ENCODE data around the gene SMCO4. TPM values are rescaled to one million over a fixed set of nuclear protein-coding genes. Genes with fewer than 3 reads are reported as not detected.

SMCO4 gene
- total RNA-seq, 2 experiments from 2014 or later = 36.1 to 44.1 TPM

GRCh38 chr11:93542811-93543229 lies 371 bp downstream of the SMCO4 start:
- Histone ChIP-seq H4K20me1 (ENCODE audit: insufficient read depth, low read length) (no peaks in the 10 kb centered on the region), H3K36me3 (ENCODE audit: insufficient read depth, low read length) (no peaks in the 10 kb centered on the region), H3K4me3 (ENCODE audit: low read depth, low read length, poor library complexity, severe bottlenecking) (peak overlapping the region; percentile 89), H3K27ac (ENCODE audit: low read depth, low read length, poor library complexity, severe bottlenecking) (peak overlapping the region; percentile 55), H3K4me1 (ENCODE audit: insufficient read depth, low read length, poor library complexity, severe bottlenecking) (peaks cover 30% of the 10 kb centered on the region), H3K9me3 (ENCODE audit: low read length) (no peaks in the 10 kb centered on the region), H3K4me2 (ENCODE audit: low read length) (peak overlapping the region; percentile 70), H2AFZ (ENCODE audit: low read length) (peak overlapping the region; percentile 61; the same call in 1 of the 2 replicates), H3K9me2 (ENCODE audit: insufficient read depth, low read length) (no peaks in the 10 kb centered on the region), H3K79me2 (ENCODE audit: insufficient read depth, low read depth, low read length) (peaks cover 18% of the 10 kb centered on the region; the same call in 1 of the 2 replicates)
- POLR2A ChIA-PET = interaction anchor here (0.6 to 3.0 kb wide), 7 partner anchors 16 to 119 kb away, joined by 3 to 24 read pairs (median 7); partner anchors contain the start of gene CEP295
- intact Hi-C loops (cut with micrococcal nuclease; ENCODE audit: unreplicated experiment) = loop anchor here (1.0 to 5.0 kb wide), 7 partner anchors 18 to 307 kb away; partner anchors contain the start of genes C11orf54, CEP295 and TAF1D
- DNase-seq (ENCODE audit: low spot score) = no peak
- CTCF ChIA-PET (ENCODE audit: unreplicated experiment) = interaction anchor here (1.7 kb wide), 1 partner anchor 21 kb away, joined by 4 read pairs; no protein-coding TSS in a partner anchor
- BruUV-seq (replicated peaks) = no TSS peak
- TF ChIP-seq CTCF (conservative IDR thresholded peaks at IDR 0.05; ENCODE audit: low read length) (no peak), EZH2phosphoT487 (IDR thresholded peaks at IDR 0.05; ENCODE audit: borderline replicate concordance, low read depth, low read length) (no peak)

GRCh38 chr11:93541884-93542810 lies 1.0 kb downstream of the SMCO4 start:
- no peaks in the 10 kb centered on the region for H4K20me1 ChIP-seq (ENCODE audit: insufficient read depth, low read length)
- no peaks in the 10 kb centered on the region for H3K9me3 ChIP-seq (ENCODE audit: low read length)
- H3K36me3 ChIP-seq (ENCODE audit: insufficient read depth, low read length) = no peaks in the 10 kb centered on the region
- H3K4me3 ChIP-seq (ENCODE audit: low read depth, low read length, poor library complexity, severe bottlenecking) = peak overlapping the region; percentile 89
- ChIA-PET POLR2A (interaction anchor here (0.5 to 3.0 kb wide), 14 partner anchors 9 to 181 kb away, joined by 3 to 24 read pairs (median 4); partner anchors contain the start of gene CEP295), CTCF (ENCODE audit: unreplicated experiment) (interaction anchor here (0.9 to 1.7 kb wide), 3 partner anchors 15 to 965 kb away, joined by 3 to 4 read pairs (median 4); no protein-coding TSS in a partner anchor)
- BruUV-seq (replicated peaks) = no TSS peak
- no peaks in the 10 kb centered on the region for H3K9me2 ChIP-seq (ENCODE audit: insufficient read depth, low read length)
- peak overlapping the region; percentile 70 for H3K4me2 ChIP-seq (ENCODE audit: low read length)
- no peak for TF ChIP-seq CTCF (conservative IDR thresholded peaks at IDR 0.05; ENCODE audit: low read length)
- intact Hi-C loops (cut with micrococcal nuclease; ENCODE audit: unreplicated experiment) = loop anchor here (1.0 to 5.0 kb wide), 6 partner anchors 17 to 254 kb away; partner anchors contain the start of genes C11orf54, CEP295 and TAF1D
- H3K79me2 ChIP-seq (ENCODE audit: insufficient read depth, low read depth, low read length) = peaks cover 18% of the 10 kb centered on the region; the same call in 1 of the 2 replicates
- DNase-seq (ENCODE audit: low spot score) = peak; percentile 76
- peaks cover 31% of the 10 kb centered on the region for H3K4me1 ChIP-seq (ENCODE audit: insufficient read depth, low read length, poor library complexity, severe bottlenecking)
- H2AFZ ChIP-seq (ENCODE audit: low read length) = peak overlapping the region; percentile 61; the same call in 1 of the 2 replicates
- H3K27ac ChIP-seq (ENCODE audit: low read depth, low read length, poor library complexity, severe bottlenecking) = peak overlapping the region; percentile 55
